CD14-positive monocyte (primary cell): ENCODE data around the gene NCMAP. TPM values are rescaled to one million over a fixed set of nuclear protein-coding genes. Genes with fewer than 3 reads are reported as not detected.

ENCODE experiments used
- DNase-seq, 3 donors: peaks; one replicate each; pipeline ENCODE4 v3.0.0-alpha.2; 2011 to 2022
- H2AFZ ChIP-seq: 2 replicates; pipeline ENCODE4 v1.6.0; 2012; ENCODE audit warnings: mild to moderate bottlenecking, low read depth, low read length, inconsistent platforms; ENCODE audit not compliant: insufficient read depth, poor library complexity, severe bottlenecking
- H3K27ac ChIP-seq, 2 donors: 1 replicate in 1 of 2; 2 replicates in 1 of 2; pipeline ENCODE4 v1.5.1; 2012 to 2013; ENCODE audit warnings: low read length in 2 of 2, control low read depth in 1 of 2, inconsistent platforms in 1 of 2, low read depth in 1 of 2, mild to moderate bottlenecking in 1 of 2
- H3K27me3 ChIP-seq, 2 donors: one replicate each; pipeline versions ENCODE4 v1.6.0 to v1.6.1; 2011 to 2013; ENCODE audit warnings: low read length in 2 of 2; ENCODE audit not compliant: control insufficient read depth in 2 of 2, insufficient read depth in 2 of 2
- H3K36me3 ChIP-seq, 2 donors: replicated peaks in 1 of 2; 1 replicate in 1 of 2; 2 replicates in 1 of 2; pipeline versions ENCODE4 v1.5.1 to v1.6.1; 2012 to 2013; ENCODE audit warnings: low read length in 2 of 2, control low read depth in 1 of 2, inconsistent platforms in 1 of 2, mild to moderate bottlenecking in 1 of 2; ENCODE audit not compliant: insufficient read depth in 2 of 2, control insufficient read depth in 1 of 2
- H3K4me1 ChIP-seq, 2 donors: 1 replicate in 1 of 2; 2 replicates in 1 of 2; pipeline versions ENCODE4 v1.5.1 to v1.6.1; 2012 to 2013; ENCODE audit warnings: low read length in 2 of 2, control low read depth in 1 of 2, inconsistent platforms in 1 of 2, mild to moderate bottlenecking in 1 of 2, moderate library complexity in 1 of 2; ENCODE audit not compliant: insufficient read depth in 2 of 2, control insufficient read depth in 1 of 2
- H3K4me2 ChIP-seq: replicated peaks from 2 replicates; pipeline ENCODE3; 2012; ENCODE audit warnings: low read length, moderate library complexity, mild to moderate bottlenecking; ENCODE audit not compliant: poor library complexity, severe bottlenecking; ENCODE audit errors: extremely low read depth
- H3K4me3 ChIP-seq, 3 experiments: fragments of 200-600 bp in 1 of 3; sonication (generic) in 1 of 3; replicated peaks in 1 of 3; 1 replicate in 2 of 3; 2 replicates in 1 of 3; pipeline ENCODE4 v1.5.1; 2011 to 2013; ENCODE audit warnings: low read length in 3 of 3, mild to moderate bottlenecking in 3 of 3, control low read depth in 2 of 3, low read depth in 2 of 3, inconsistent platforms in 1 of 3, moderate library complexity in 1 of 3
- H3K79me2 ChIP-seq: 2 replicates; pipeline ENCODE4 v1.6.0; 2012; ENCODE audit warnings: mild to moderate bottlenecking, control low read depth, inconsistent platforms, low read length, moderate library complexity; ENCODE audit not compliant: insufficient read depth
- H3K9ac ChIP-seq: 2 replicates; pipeline ENCODE4 v1.6.0; 2017; ENCODE audit warnings: low read length, mild to moderate bottlenecking; ENCODE audit not compliant: insufficient read depth, poor library complexity, severe bottlenecking
- H3K9me3 ChIP-seq, 2 donors: replicated peaks in 1 of 2; 1 replicate in 1 of 2; 2 replicates in 1 of 2; pipeline versions ENCODE4 v1.5.1 to v1.6.1; 2012 to 2013; ENCODE audit warnings: low read length in 2 of 2, control low read depth in 1 of 2; ENCODE audit not compliant: control insufficient read depth in 1 of 2, insufficient read depth in 1 of 2
- H4K20me1 ChIP-seq: 2 replicates; pipeline ENCODE4 v1.6.0; 2012; ENCODE audit warnings: mild to moderate bottlenecking, low read length, control low read depth, moderate library complexity; ENCODE audit not compliant: insufficient read depth
- H3K27ac Mint-ChIP-seq, 7 donors: one replicate each; pipeline ENCODE4 v1.8.0; 2020; ENCODE audit warnings: mild to moderate bottlenecking in 7 of 7, mixed read lengths in 7 of 7, moderate library complexity in 6 of 7, inconsistent platforms in 2 of 7
- H3K27me3 Mint-ChIP-seq, 3 donors: one replicate each; pipeline ENCODE4 v1.8.0; 2021 to 2022; ENCODE audit warnings: low read depth in 3 of 3, mild to moderate bottlenecking in 3 of 3, mixed read lengths in 3 of 3, moderate library complexity in 3 of 3, inconsistent platforms in 1 of 3
- H3K36me3 Mint-ChIP-seq, 2 donors: one replicate each; pipeline ENCODE4 v1.8.0; 2020; ENCODE audit warnings: mixed read lengths in 2 of 2, inconsistent platforms in 1 of 2, mild to moderate bottlenecking in 1 of 2
- H3K4me1 Mint-ChIP-seq: one replicate; pipeline ENCODE4 v1.8.0; 2020; ENCODE audit warnings: mild to moderate bottlenecking, mixed read lengths
- H3K4me3 Mint-ChIP-seq, 2 donors: one replicate each; pipeline ENCODE4 v1.8.0; 2020; ENCODE audit warnings: mild to moderate bottlenecking in 2 of 2, mixed read lengths in 2 of 2, moderate library complexity in 1 of 2
- H3K9me3 Mint-ChIP-seq, 7 donors: one replicate each; pipeline ENCODE4 v1.8.0; 2020 to 2022; ENCODE audit warnings: mixed read lengths in 7 of 7, mild to moderate bottlenecking in 6 of 7, moderate library complexity in 6 of 7, inconsistent platforms in 2 of 7
- CTCF ChIP-seq: fragments of 200-600 bp; IDR thresholded peaks from one replicate; pipeline ENCODE4 v1.8.0; 2022; ENCODE audit warnings: antibody characterized with exemption, mild to moderate bottlenecking
- WGBS: methylation state at CpG from one replicate; pipeline ENCODE4 v1.1.5; 2013; ENCODE audit warnings: missing lambda C conversion rate; ENCODE audit not compliant: insufficient coverage; 5-methylcytosine and 5-hydroxymethylcytosine counted together
- intact Hi-C, 2 donors: fragments of 100-400 bp; cut with micrococcal nuclease; formaldehyde crosslinking; loops; one replicate each; pipeline versions ENCODE4 v1.15.0 to v1.15.1; 2023
- polyA plus RNA-seq, 3 donors: library from polyadenylated mRNA; depleted of rRNA in 1 of 3; unstranded in 2 of 3; stranded (reverse) in 1 of 3; fragments of 300-500 nt in 2 of 3; fragments of >200 nt in 1 of 3; fragmentation: Illumina TruSeq in 2 of 3; gene quantifications; 1 replicate in 2 of 3; 2 replicates in 1 of 3; pipeline ENCODE4 v1.2.3, GENCODE V29; 2012 to 2021

The NCMAP gene
- polyA plus RNA-seq, 3 donors = not detected

- no peaks in the 10 kb centered on the region for H3K27me3 ChIP-seq
- H3K4me1 ChIP-seq = no peaks in the 10 kb centered on the region
- no peaks in the 10 kb centered on the region for H3K9me3 ChIP-seq
- no peak for TF ChIP-seq CTCF
- H3K79me2 ChIP-seq = no peaks in the 10 kb centered on the region
- no peak overlapping the region for H3K4me3 ChIP-seq
- DNase-seq = no peak
- Mint-ChIP-seq H3K36me3 (peaks cover 9% of the 10 kb centered on the region in 2 donors), H3K27ac (no peak overlapping the region), H3K4me3 (no peak overlapping the region), H3K27me3 (peaks cover 5 to 10% (median 7%) of the 10 kb centered on the region in 3 donors), H3K4me1 (peaks cover 18% of the 10 kb centered on the region), H3K9me3 (no peaks in the 10 kb centered on the region)
- H3K4me2 ChIP-seq = no peak overlapping the region
- peaks cover 0 to 4% of the 10 kb centered on the region in 2 donors for H3K36me3 ChIP-seq
- no peak overlapping the region for H3K9ac ChIP-seq
- no peak overlapping the region for H3K27ac ChIP-seq
- H4K20me1 ChIP-seq = no peaks in the 10 kb centered on the region
- intact Hi-C loops = no loop called here
- no peak overlapping the region for H2AFZ ChIP-seq
Observed at GRCh38 chr1:24544239-24544638, 11.6 kb upstream of the NCMAP start.

- Mint-ChIP-seq H3K27ac (no peak overlapping the region), H3K4me3 (no peak overlapping the region), H3K4me1 (peaks cover 18% of the 10 kb centered on the region), H3K27me3 (peaks cover 13 to 18% (median 15%) of the 10 kb centered on the region in 3 donors), H3K9me3 (no peaks in the 10 kb centered on the region), H3K36me3 (peaks cover 0 to 3% of the 10 kb centered on the region in 2 donors)
- no CpG with 5 or more reads among the region's 1 CpG for WGBS
- Histone ChIP-seq H3K4me2 (no peak overlapping the region), H3K9ac (no peak overlapping the region), H3K27me3 (no peaks in the 10 kb centered on the region), H3K9me3 (no peaks in the 10 kb centered on the region), H3K27ac (no peak overlapping the region), H3K4me3 (no peak overlapping the region), H2AFZ (no peak overlapping the region), H3K79me2 (no peaks in the 10 kb centered on the region), H4K20me1 (no peaks in the 10 kb centered on the region), H3K36me3 (no peaks in the 10 kb centered on the region), H3K4me1 (no peaks in the 10 kb centered on the region)
- no peak for DNase-seq
- intact Hi-C loops = no loop called here
- no peak for TF ChIP-seq CTCF
Observed at GRCh38 chr1:24545662-24546061, 10.2 kb upstream of the NCMAP start.
